Neuronal stem cell (in vitro differentiated cells): ENCODE results near the gene CACNA1C.

ENCODE experiments used
- DNase-seq: peaks from one replicate; pipeline ENCODE4 v3.0.0-alpha.2; 2013; ENCODE audit warnings: low spot score
- H2AFZ ChIP-seq: one replicate; pipeline ENCODE4 v1.6.1; 2013; ENCODE audit warnings: mild to moderate bottlenecking, low read length, inconsistent platforms
- H2AK5ac ChIP-seq: 2 replicates; pipeline ENCODE4 v1.6.1; 2013; ENCODE audit warnings: low read depth, mild to moderate bottlenecking, inconsistent platforms, low read length, moderate library complexity, mixed read lengths
- H2BK120ac ChIP-seq: 2 replicates; pipeline ENCODE4 v1.6.1; 2013; ENCODE audit warnings: low read depth, mild to moderate bottlenecking, inconsistent platforms, low read length, moderate library complexity, mixed read lengths
- H2BK12ac ChIP-seq: one replicate; pipeline ENCODE4 v1.6.1; 2013; ENCODE audit warnings: low read length, inconsistent platforms
- H2BK15ac ChIP-seq: 2 replicates; pipeline ENCODE4 v1.6.1; 2013; ENCODE audit warnings: mild to moderate bottlenecking, low read length, inconsistent platforms, mixed read lengths
- H2BK5ac ChIP-seq: one replicate; pipeline ENCODE4 v1.6.1; 2013; ENCODE audit warnings: inconsistent platforms, mild to moderate bottlenecking, low read length, moderate library complexity
- H3K14ac ChIP-seq: one replicate; pipeline ENCODE4 v1.6.1; 2013; ENCODE audit warnings: low read length, inconsistent platforms
- H3K18ac ChIP-seq: 2 replicates; pipeline ENCODE4 v1.6.1; 2013; ENCODE audit warnings: low read length, inconsistent platforms
- H3K23ac ChIP-seq: 2 replicates; pipeline ENCODE4 v1.6.1; 2013; ENCODE audit warnings: low read depth, mild to moderate bottlenecking, mixed read lengths, low read length, inconsistent platforms; ENCODE audit not compliant: poor library complexity
- H3K27ac ChIP-seq: replicated peaks from 3 replicates; pipeline ENCODE4 v1.5.1; 2013; ENCODE audit warnings: low read length, inconsistent platforms
- H3K27me3 ChIP-seq, 3 experiments: 2 replicates each; pipeline ENCODE4 v1.6.1; 2013; ENCODE audit warnings: low read length in 3 of 3, mild to moderate bottlenecking in 2 of 3, inconsistent platforms in 1 of 3, low read depth in 1 of 3, mixed read lengths in 1 of 3, moderate library complexity in 1 of 3; ENCODE audit not compliant: control insufficient read depth in 3 of 3, insufficient read depth in 3 of 3
- H3K36me3 ChIP-seq, 2 donors: replicated peaks in 1 of 2; 2 replicates each; pipeline ENCODE4 v1.6.1; 2013; ENCODE audit warnings: low read length in 2 of 2; ENCODE audit not compliant: control insufficient read depth in 2 of 2, insufficient read depth in 2 of 2
- H3K4ac ChIP-seq: 2 replicates; pipeline ENCODE4 v1.6.1; 2013; ENCODE audit warnings: inconsistent platforms, mild to moderate bottlenecking, low read length, moderate library complexity
- H3K4me1 ChIP-seq, 2 donors: 1 replicate in 1 of 2; 2 replicates in 1 of 2; pipeline ENCODE4 v1.6.1; 2013; ENCODE audit warnings: low read length in 2 of 2, low read depth in 1 of 2; ENCODE audit not compliant: control insufficient read depth in 2 of 2, insufficient read depth in 1 of 2
- H3K4me2 ChIP-seq: one replicate; pipeline ENCODE4 v1.6.1; 2013; ENCODE audit warnings: mild to moderate bottlenecking, low read length, inconsistent platforms; ENCODE audit not compliant: insufficient read depth, poor library complexity, severe bottlenecking
- H3K4me3 ChIP-seq, 2 donors: 2 replicates each; pipeline ENCODE4 v1.5.1; 2013; ENCODE audit warnings: low read length in 2 of 2, mild to moderate bottlenecking in 2 of 2, inconsistent platforms in 1 of 2, moderate library complexity in 1 of 2
- H3K79me1 ChIP-seq: one replicate; pipeline ENCODE4 v1.6.1; 2013; ENCODE audit warnings: low read depth, mild to moderate bottlenecking, inconsistent platforms, low read length, moderate library complexity
- H3K9ac ChIP-seq: one replicate; pipeline ENCODE4 v1.6.1; 2013; ENCODE audit warnings: mild to moderate bottlenecking, low read depth, low read length, inconsistent platforms; ENCODE audit not compliant: poor library complexity
- H3K9me3 ChIP-seq, 2 donors: replicated peaks in 1 of 2; 2 replicates each; pipeline versions ENCODE3 to v1.6.1; 2013; ENCODE audit warnings: low read length in 2 of 2, mild to moderate bottlenecking in 2 of 2, inconsistent platforms in 1 of 2, low read depth in 1 of 2, mixed read lengths in 1 of 2, moderate library complexity in 1 of 2; ENCODE audit not compliant: control insufficient read depth in 2 of 2, insufficient read depth in 1 of 2
- H4K8ac ChIP-seq: one replicate; pipeline ENCODE4 v1.6.1; 2013; ENCODE audit warnings: low read depth, mild to moderate bottlenecking, inconsistent platforms, low read length, moderate library complexity
- H4K91ac ChIP-seq: one replicate; pipeline ENCODE4 v1.6.1; 2013; ENCODE audit warnings: low read length, low read depth, mild to moderate bottlenecking, inconsistent platforms; ENCODE audit not compliant: poor library complexity
- WGBS, 2 donors: extraction: QIAGEN DNeasy Blood & Tissue Kit; methylation state at CpG; one replicate each; pipeline ENCODE4 v1.1.7; 2013; ENCODE audit warnings: missing lambda C conversion rate in 2 of 2, mixed read lengths in 1 of 2; ENCODE audit not compliant: insufficient read length in 2 of 2, insufficient replicate concordance in 1 of 2; ENCODE audit errors: extremely low coverage in 2 of 2; 5-methylcytosine and 5-hydroxymethylcytosine counted together

Gene CACNA1C

GRCh38 chr12:2137711-2138110 lies 84.9 kb downstream of the CACNA1C start:
- Histone ChIP-seq H2BK12ac (no peak overlapping the region), H2AK5ac (peak overlapping the region; percentile 41), H3K79me1 (no peaks in the 10 kb centered on the region), H4K8ac (no peak overlapping the region), H3K4ac (peak overlapping the region; percentile 37), H3K4me3 (no peak overlapping the region), H3K23ac (no peak overlapping the region), H3K14ac (peak overlapping the region; percentile 71), H3K27me3 (no peaks in the 10 kb centered on the region), H3K18ac (peak overlapping the region; percentile 91), H3K9me3 (no peaks in the 10 kb centered on the region), H3K9ac (peak overlapping the region; percentile 77), H2BK120ac (no peak overlapping the region), H3K36me3 (no peaks in the 10 kb centered on the region), H3K4me2 (no peak overlapping the region), H2BK5ac (no peak overlapping the region), H3K4me1 (peaks cover 0 to 6% of the 10 kb centered on the region in 2 donors), H4K91ac (no peak overlapping the region), H2BK15ac (no peak overlapping the region), H2AFZ (no peak overlapping the region), H3K27ac (no peak overlapping the region)
- no peak for DNase-seq
- WGBS, 2 donors: no CpG with 5 or more reads among the region's 10 CpGs

GRCh38 chr12:2138294-2138693 lies 85.5 kb downstream of the CACNA1C start:
- Histone ChIP-seq H4K8ac (no peak overlapping the region), H3K4me3 (peak overlapping the region in 1 of 2 donors; percentile 47), H2AFZ (no peak overlapping the region), H4K91ac (peak overlapping the region; percentile 59), H3K36me3 (no peaks in the 10 kb centered on the region), H3K14ac (peak overlapping the region; percentile 9), H3K9me3 (no peaks in the 10 kb centered on the region), H3K79me1 (no peaks in the 10 kb centered on the region), H2BK5ac (no peak overlapping the region), H2BK12ac (no peak overlapping the region), H3K18ac (peak overlapping the region; percentile 44), H3K23ac (peak overlapping the region; percentile 44), H3K4me1 (peaks cover 0 to 6% of the 10 kb centered on the region in 2 donors), H3K27ac (no peak overlapping the region), H2AK5ac (peak overlapping the region; percentile 41), H2BK15ac (peak overlapping the region; percentile 38), H2BK120ac (peak overlapping the region; percentile 41), H3K4me2 (no peak overlapping the region), H3K27me3 (no peaks in the 10 kb centered on the region), H3K9ac (no peak overlapping the region), H3K4ac (no peak overlapping the region)
- DNase-seq: no peak
- no CpG with 5 or more reads among the region's 10 CpGs for WGBS, 2 donors

- H3K27ac ChIP-seq: no peak overlapping the region
- H2BK120ac ChIP-seq: no peak overlapping the region
- peak overlapping the region; percentile 71 for H2AK5ac ChIP-seq
- H2AFZ ChIP-seq: no peak overlapping the region
- no peaks in the 10 kb centered on the region for H3K9me3 ChIP-seq
- H4K8ac ChIP-seq: no peak overlapping the region
- H3K36me3 ChIP-seq: no peaks in the 10 kb centered on the region
- DNase-seq: no peak
- peaks cover 0 to 6% of the 10 kb centered on the region in 2 donors for H3K4me1 ChIP-seq
- no peak overlapping the region for H2BK5ac ChIP-seq
- no peak overlapping the region for H3K4ac ChIP-seq
- no peak overlapping the region for H3K14ac ChIP-seq
- no peak overlapping the region for H3K18ac ChIP-seq
- no peak overlapping the region for H3K23ac ChIP-seq
- no CpG with 5 or more reads among the region's 6 CpGs for WGBS, 2 donors
- no peak overlapping the region for H3K4me3 ChIP-seq
- H3K79me1 ChIP-seq: no peaks in the 10 kb centered on the region
- no peaks in the 10 kb centered on the region for H3K27me3 ChIP-seq
- no peak overlapping the region for H3K9ac ChIP-seq
- H4K91ac ChIP-seq: peak overlapping the region; percentile 59
- no peak overlapping the region for H2BK12ac ChIP-seq
- H3K4me2 ChIP-seq: no peak overlapping the region
- H2BK15ac ChIP-seq: peak overlapping the region; percentile 92
Measured at GRCh38 chr12:2138871-2139308, 86.1 kb downstream of the CACNA1C start.

- Histone ChIP-seq H2BK12ac (no peak overlapping the region), H2AK5ac (peak overlapping the region; percentile 94), H3K4me3 (no peak overlapping the region), H3K23ac (peak overlapping the region; percentile 13), H3K4ac (no peak overlapping the region), H3K14ac (no peak overlapping the region), H3K4me1 (peaks cover 0 to 6% of the 10 kb centered on the region in 2 donors), H2BK120ac (peak overlapping the region; percentile 8), H3K27me3 (no peaks in the 10 kb centered on the region), H3K27ac (no peak overlapping the region), H4K91ac (no peak overlapping the region), H2AFZ (no peak overlapping the region), H4K8ac (no peak overlapping the region), H2BK15ac (peak overlapping the region; percentile 92), H2BK5ac (no peak overlapping the region), H3K36me3 (no peaks in the 10 kb centered on the region), H3K9me3 (no peaks in the 10 kb centered on the region), H3K18ac (peak overlapping the region; percentile 62), H3K4me2 (no peak overlapping the region), H3K79me1 (no peaks in the 10 kb centered on the region), H3K9ac (no peak overlapping the region)
- no peak for DNase-seq
- WGBS, 2 donors: no CpG with 5 or more reads among the region's 10 CpGs
Measured at GRCh38 chr12:2139651-2140050, 86.9 kb downstream of the CACNA1C start.
